ENCODE results near the gene EIF4H. TPM values are rescaled to one million over a fixed set of nuclear protein-coding genes. Genes with fewer than 3 reads are reported as not detected.
"Not testable (repeated sequence)": the region's sequence is repeated elsewhere in the genome, so short reads cannot be mapped to it uniquely, and the experiment has no call there.

The EIF4H gene
- total RNA-seq, 3 donors from 2014 or later, result 427 to 433 (median 433) TPM

DNA sequence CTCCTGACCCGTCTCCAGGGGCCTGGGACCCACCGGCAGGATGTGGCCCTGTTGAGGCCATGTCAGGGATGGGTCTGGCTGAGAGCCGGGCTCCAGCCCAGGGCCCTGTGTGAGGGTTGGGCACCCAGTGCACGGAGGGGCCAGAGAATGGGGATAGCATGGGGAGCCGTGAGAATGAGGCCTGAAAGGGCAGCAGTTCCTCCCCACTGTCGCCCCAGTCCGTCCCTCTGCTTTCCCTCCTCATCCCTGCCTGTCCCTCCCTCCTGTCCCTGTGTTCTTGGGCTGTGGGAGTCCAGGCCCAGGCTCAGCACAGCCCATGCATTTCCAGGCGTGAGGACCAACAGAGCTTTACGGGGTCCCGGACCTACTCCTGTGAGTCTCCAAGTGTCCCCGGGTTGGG lies 45.3 kb downstream of the EIF4H start:
- ATAC-seq (no peak), DNase-seq (no peak)
- no peak overlapping the region for H3K4me3 Mint-ChIP-seq
- peaks cover 2% of the 10 kb centered on the region for H3K36me3 Mint-ChIP-seq (ENCODE audit: insufficient read depth)
- peaks cover 16% of the 10 kb centered on the region for H3K4me1 Mint-ChIP-seq (ENCODE audit: low read depth)
- H3K27me3 Mint-ChIP-seq (ENCODE audit: low read depth), result no peaks in the 10 kb centered on the region
- H3K9me3 Mint-ChIP-seq, result no peaks in the 10 kb centered on the region

DNA sequence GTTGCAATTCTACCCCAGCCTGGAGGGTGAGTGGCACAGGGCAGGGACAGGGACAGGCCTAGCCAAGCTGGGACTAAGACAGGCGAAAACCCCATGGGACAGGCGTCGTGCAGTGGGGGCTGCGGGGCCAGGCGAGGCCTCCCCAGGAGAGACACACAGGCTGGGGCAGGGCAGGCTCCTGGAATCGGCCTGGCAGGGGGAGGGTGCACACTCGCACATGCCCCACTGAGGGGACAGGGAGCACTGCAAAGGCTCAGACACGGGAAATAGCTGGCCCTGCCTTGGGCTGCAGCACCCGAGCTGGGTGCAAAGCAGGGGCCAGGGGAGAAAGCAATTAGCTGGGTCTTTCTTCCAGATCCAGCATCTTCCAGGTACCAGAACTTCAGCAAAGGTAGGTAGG lies 46.1 kb downstream of the EIF4H start:
- no peaks in the 10 kb centered on the region for H3K9me3 Mint-ChIP-seq
- no peak for DNase-seq
- H3K4me3 Mint-ChIP-seq, result no peak overlapping the region
- H3K36me3 Mint-ChIP-seq (ENCODE audit: insufficient read depth), result peaks cover 2% of the 10 kb centered on the region
- H3K27me3 Mint-ChIP-seq (ENCODE audit: low read depth), result no peaks in the 10 kb centered on the region
- H3K4me1 Mint-ChIP-seq (ENCODE audit: low read depth), result peaks cover 16% of the 10 kb centered on the region
- ATAC-seq, result peak in 1 of 2 donors; percentile 13

DNA sequence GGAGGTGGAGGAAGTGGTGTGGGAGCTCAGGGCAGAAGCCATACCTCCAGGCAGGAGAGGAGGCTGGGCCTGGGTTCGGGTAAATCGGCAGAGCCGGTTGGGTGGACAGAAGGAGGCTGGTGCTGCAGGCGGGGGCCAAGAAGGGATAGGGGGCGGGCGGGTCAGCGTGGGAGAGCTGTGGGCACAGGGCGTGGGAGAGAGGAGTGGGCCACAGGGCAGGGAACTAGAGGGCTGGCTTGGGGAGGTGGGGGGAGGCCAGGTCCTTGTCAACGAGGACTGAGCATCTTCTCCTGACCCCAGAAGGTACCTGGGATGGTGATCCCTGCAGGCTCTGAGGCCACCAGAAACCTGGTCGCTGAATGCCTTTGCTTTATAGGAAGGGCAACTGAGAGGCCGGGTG lies 47.6 kb downstream of the EIF4H start:
- Mint-ChIP-seq H3K27me3 (ENCODE audit: low read depth) (no peaks in the 10 kb centered on the region), H3K36me3 (ENCODE audit: insufficient read depth) (peaks cover 5% of the 10 kb centered on the region), H3K9me3 (no peaks in the 10 kb centered on the region), H3K4me1 (ENCODE audit: low read depth) (peaks cover 16% of the 10 kb centered on the region), H3K4me3 (no peak overlapping the region)
- ATAC-seq (no peak), DNase-seq (no peak)

DNA sequence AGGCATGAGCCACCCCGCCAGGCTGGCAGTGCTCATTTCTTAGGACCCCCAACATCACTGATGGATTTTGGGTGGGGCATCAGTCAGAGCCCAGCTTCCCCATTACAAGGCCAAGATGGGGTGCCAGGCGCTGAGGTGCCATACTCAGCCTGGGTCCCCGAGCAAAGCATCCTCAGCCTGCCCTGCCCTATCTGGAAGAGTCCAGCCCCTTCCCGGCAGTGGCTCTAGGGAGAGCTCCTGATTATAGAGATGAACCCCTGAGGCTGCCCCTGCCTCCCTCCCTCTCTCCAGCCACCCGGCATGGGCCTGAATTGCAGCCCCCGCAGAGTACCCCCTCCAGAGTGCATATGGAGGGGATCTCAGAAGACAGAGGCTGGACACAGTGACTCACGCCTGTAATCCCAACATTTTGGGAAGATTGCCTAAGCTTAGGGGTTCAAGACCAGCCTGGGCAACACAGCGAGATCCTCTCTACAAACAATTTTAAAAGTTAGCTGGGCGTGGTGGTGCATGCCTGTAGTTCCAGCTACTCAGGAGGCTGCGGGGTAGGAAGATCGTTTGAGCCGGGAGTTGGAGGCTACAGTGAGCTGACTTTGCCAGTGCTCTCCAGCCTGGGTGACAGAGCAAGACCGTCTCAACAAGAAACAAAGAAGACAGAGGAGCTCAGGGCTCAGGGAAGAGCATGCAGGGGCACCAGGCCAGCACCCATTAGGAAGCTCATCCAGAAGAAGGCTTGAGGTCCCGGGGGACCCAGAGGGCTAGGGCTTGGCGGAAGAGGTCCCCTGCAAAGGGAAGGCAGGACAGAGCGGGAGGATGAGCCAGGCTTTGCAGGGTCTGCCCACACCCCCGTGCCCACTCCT lies 48.9 kb downstream of the EIF4H start:
- Mint-ChIP-seq H3K9me3 (no peaks in the 10 kb centered on the region), H3K4me3 (no peak overlapping the region), H3K4me1 (ENCODE audit: low read depth) (peaks cover 5% of the 10 kb centered on the region), H3K27me3 (ENCODE audit: low read depth) (no peaks in the 10 kb centered on the region), H3K36me3 (ENCODE audit: insufficient read depth) (peaks cover 8% of the 10 kb centered on the region)
- ATAC-seq (peak in 1 of 2 donors; percentile 16), DNase-seq (no peak)

DNA sequence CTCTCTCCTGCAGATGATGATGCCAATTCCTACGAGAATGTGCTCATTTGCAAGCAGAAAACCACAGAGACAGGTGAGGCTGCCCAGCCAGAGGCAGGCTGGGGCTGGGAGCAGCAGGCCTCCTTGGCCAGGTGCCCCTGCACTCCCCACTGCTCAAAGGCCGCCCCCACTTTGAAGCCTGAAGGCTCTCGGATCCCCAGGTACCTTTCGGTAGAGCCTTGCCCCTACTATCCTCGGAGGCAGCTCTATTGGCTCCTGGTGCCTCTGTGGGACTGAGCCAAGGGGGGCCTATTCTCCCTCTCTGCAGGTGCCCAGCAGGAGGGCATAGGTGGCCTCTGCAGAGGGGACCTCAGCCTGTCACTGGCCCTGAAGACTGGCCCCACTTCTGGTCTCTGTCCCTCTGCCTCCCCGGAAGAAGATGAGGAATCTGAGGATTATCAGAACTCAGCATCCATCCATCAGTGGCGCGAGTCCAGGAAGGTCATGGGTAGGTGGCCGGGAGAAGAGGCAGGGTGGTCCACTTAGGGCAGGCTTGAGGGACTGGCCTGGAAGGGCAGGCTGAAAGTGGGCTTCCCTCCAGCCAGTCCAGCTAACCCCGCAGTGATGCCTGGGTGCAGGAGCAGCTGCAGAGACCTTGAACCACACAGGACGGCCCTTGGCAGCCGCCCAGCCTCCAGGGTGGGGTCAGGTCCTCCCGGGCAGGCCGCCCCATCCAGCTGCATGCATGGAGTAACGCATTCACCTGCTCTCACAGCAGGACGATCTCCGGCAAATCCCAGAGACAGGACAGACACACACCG lies 49.8 kb downstream of the EIF4H start:
- no peak for ATAC-seq
- no peak for DNase-seq
- H3K36me3 Mint-ChIP-seq (ENCODE audit: insufficient read depth), result peaks cover 8% of the 10 kb centered on the region
- no peak overlapping the region for H3K4me3 Mint-ChIP-seq
- peaks cover 4% of the 10 kb centered on the region for H3K4me1 Mint-ChIP-seq (ENCODE audit: low read depth)
- no peaks in the 10 kb centered on the region for H3K9me3 Mint-ChIP-seq
- no peaks in the 10 kb centered on the region for H3K27me3 Mint-ChIP-seq (ENCODE audit: low read depth)

DNA sequence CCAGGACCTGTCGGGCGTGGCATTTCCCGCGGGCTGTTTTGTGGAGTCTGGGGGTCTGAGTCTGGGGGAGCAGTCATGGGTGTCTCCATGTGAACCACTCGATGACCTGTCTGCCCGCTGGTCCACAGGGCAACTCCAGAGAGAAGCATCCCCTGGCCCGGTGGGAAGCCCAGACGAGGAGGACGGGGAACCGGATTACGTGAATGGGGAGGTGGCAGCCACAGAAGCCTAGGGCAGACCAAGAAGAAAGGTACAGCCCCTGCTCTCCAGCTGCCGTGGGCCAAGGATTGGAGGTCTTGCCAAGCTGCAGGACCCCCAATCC lies 50.3 kb downstream of the EIF4H start:
- Mint-ChIP-seq H3K27me3 (ENCODE audit: low read depth) (no peaks in the 10 kb centered on the region), H3K36me3 (ENCODE audit: insufficient read depth) (peaks cover 9% of the 10 kb centered on the region), H3K4me3 (no peak overlapping the region), H3K9me3 (no peaks in the 10 kb centered on the region), H3K4me1 (ENCODE audit: low read depth) (peaks cover 4% of the 10 kb centered on the region)
- no peak for DNase-seq
- ATAC-seq, result no peak

DNA sequence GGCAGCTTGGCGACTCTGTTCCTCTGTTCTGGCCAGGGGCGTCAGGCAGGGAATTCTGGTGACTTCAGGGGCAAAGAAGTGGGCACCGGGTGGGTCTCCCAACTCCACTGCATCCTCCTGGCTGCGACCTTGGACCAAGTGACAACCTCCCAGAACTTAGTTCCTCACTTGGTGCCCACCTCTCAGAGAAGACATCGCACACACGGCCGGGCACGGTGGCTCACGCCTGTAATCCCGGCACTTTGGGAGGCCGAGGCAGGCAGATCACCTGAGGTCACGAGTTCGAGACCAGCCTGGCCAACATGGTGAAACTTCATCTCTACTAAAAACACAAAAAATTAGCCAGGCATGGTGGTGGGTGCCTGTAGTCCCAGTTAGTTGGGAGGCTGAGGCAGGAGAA lies 50.8 kb downstream of the EIF4H start:
- not testable (repeated sequence) for H3K4me3 Mint-ChIP-seq
- peaks cover 10% of the 10 kb centered on the region for H3K36me3 Mint-ChIP-seq (ENCODE audit: insufficient read depth)

DNA sequence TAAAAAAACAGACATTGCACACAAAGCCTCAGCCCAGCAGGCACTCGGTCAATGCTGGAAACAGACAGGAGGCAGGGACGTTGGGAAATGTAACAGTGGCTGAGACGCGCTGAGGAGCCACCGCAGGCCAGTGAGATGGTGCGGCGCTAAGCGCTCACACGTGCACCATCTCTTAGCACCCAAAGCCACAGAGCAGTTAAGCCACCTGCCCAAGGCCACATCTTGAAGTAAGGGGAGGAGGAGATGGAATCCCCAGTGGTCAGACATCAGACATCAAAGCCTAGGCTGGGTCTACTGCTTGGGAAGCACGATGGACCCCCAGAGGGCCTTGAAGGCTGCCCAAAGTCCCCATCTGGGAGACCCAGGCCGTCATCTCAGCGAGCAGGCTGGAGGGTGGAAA lies 51.2 kb downstream of the EIF4H start:
- H3K9me3 Mint-ChIP-seq, result no peaks in the 10 kb centered on the region
- no peak overlapping the region for H3K4me3 Mint-ChIP-seq
- H3K36me3 Mint-ChIP-seq (ENCODE audit: insufficient read depth), result peaks cover 10% of the 10 kb centered on the region
- ATAC-seq (no peak), DNase-seq (no peak)
- no peaks in the 10 kb centered on the region for H3K27me3 Mint-ChIP-seq (ENCODE audit: low read depth)
- peaks cover 4% of the 10 kb centered on the region for H3K4me1 Mint-ChIP-seq (ENCODE audit: low read depth)

More for the DNA sequence above, 50.8 kb downstream of the EIF4H start:
- H3K27me3 Mint-ChIP-seq (ENCODE audit: low read depth); H3K4me1 Mint-ChIP-seq (ENCODE audit: low read depth); ATAC-seq; DNase-seq; H3K9me3 Mint-ChIP-seq: not testable (repeated sequence)

DNA sequence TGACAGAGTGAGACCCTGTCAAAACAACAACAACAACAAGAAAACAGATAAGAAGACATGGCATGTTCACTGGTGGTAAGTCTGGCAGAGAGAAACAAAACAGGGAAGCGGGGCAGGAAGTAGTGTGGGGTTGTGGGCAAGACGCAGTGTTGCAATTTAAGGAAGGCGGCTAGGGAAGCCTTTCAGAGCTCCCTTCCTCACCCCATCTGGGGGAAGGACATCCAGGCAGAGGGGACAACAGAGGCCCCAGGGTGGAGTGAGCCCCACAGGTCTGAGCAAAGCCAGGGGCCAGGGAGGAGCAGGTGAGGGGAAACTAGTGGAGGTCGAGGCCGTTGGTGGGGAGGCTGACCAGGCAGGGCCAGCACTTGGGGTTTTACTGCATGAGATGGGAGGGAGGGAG lies 52.5 kb downstream of the EIF4H start:
- Mint-ChIP-seq H3K4me1 (ENCODE audit: low read depth) (peaks cover 9% of the 10 kb centered on the region), H3K36me3 (ENCODE audit: insufficient read depth) (peaks cover 16% of the 10 kb centered on the region), H3K9me3 (no peaks in the 10 kb centered on the region), H3K4me3 (no peak overlapping the region), H3K27me3 (ENCODE audit: low read depth) (no peaks in the 10 kb centered on the region)
- no peak for ATAC-seq
- DNase-seq, result no peak

DNA sequence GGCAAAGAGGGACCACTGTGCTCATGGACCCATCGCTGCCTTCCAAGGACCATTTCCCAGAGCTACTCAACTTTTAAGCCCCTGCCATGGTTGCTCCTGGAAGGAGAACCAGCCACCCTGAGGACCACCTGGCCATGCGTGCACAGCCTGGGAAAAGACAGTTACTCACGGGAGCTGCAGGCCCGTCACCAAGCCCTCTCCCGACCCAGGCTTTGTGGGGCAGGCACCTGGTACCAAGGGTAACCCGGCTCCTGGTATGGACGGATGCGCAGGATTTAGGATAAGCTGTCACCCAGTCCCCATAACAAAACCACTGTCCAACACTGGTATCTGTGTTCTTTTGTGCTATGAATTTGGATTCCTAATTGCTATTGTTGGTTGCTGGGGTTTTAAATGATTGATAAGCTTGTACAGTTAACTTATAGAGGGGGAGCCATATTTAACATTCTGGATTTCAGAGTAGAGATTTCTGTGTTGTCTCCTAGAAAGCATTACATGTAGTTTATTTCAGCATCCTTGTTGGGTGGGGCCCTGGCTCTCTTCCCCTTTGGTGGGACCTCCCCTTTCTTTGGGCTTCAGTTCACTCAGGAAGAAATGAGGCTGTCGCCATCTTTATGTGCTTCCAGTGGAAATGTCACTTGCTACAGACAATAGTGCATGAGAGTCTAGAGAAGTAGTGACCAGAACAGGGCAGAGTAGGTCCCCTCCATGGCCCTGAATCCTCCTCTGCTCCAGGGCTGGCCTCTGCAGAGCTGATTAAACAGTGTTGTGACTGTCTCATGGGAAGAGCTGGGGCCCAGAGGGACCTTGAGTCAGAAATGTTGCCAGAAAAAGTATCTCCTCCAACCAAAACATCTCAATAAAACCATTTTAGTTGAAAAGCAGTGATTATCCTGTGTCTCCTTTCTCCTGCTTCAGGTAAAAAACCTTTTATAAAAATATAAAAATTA lies 55.1 kb downstream of the EIF4H start:
- no peaks in the 10 kb centered on the region for H3K27me3 Mint-ChIP-seq (ENCODE audit: low read depth)
- no peaks in the 10 kb centered on the region for H3K9me3 Mint-ChIP-seq
- ATAC-seq (no peak), DNase-seq (no peak)
- H3K36me3 Mint-ChIP-seq (ENCODE audit: insufficient read depth), result peaks cover 14% of the 10 kb centered on the region
- peaks cover 9% of the 10 kb centered on the region for H3K4me1 Mint-ChIP-seq (ENCODE audit: low read depth)
- no peak overlapping the region for H3K4me3 Mint-ChIP-seq

DNA sequence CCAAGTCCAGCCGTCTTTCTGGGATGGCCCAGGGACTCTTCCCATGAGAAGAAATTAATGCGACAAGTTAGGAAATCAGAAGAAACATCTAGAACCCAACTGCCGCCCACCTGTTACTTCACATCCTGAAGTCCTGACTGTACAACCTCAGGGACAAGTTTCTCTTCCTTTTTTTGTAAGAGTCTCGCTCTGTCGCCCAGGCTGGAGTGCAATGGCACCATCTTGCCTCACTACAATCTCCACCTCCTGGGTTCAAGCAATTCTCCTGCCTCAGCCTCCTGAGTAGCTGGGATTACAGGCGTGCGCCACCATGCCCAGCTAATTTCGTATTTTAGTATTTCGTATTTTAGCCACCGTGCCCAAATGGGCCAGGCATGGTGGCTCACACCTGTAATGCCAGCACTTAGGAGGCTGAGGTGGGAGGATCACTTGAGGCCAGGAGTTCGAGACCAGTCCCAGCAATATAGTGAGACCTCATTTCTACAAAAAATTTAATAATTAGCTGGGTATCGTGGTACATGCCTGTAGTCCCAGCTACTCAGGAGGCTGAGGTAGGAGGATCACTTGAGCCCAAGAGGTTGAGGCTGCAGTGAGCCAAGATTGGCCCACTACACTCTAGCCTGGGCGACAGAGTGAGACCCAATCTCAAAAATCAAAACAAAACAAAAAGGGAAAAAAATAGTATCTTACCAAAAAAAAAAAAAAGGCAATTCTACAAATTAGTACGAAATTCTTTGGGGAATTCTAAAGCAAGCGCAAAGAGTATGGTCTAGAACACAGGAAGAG lies 56.5 kb downstream of the EIF4H start:
- Mint-ChIP-seq H3K9me3 (no peaks in the 10 kb centered on the region), H3K36me3 (ENCODE audit: insufficient read depth) (peaks cover 23% of the 10 kb centered on the region), H3K4me3 (no peak overlapping the region), H3K27me3 (ENCODE audit: low read depth) (no peaks in the 10 kb centered on the region), H3K4me1 (ENCODE audit: low read depth) (peaks cover 9% of the 10 kb centered on the region)
- ATAC-seq (no peak), DNase-seq (no peak)

DNA sequence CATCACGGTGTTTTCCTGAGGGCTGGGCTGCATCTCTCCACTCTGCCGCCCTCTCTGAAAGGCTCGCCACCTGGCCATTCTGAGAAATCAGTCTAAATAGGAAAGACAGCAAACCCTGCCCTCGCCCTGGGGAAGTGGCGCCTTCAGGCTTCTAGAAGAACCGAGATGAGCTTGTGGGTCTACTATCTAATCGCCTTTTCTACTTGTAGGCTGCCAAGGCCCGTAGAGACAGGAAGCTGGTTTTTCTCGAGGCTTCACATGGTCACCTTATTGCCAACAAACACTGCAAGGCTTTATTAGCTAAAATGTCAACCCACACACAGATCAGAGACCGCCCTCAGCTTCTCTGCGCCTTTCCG lies 57.1 kb downstream of the EIF4H start:
- Mint-ChIP-seq H3K36me3 (ENCODE audit: insufficient read depth) (peaks cover 23% of the 10 kb centered on the region), H3K9me3 (no peaks in the 10 kb centered on the region), H3K27me3 (ENCODE audit: low read depth) (no peaks in the 10 kb centered on the region), H3K4me3 (no peak overlapping the region), H3K4me1 (ENCODE audit: low read depth) (peaks cover 9% of the 10 kb centered on the region)
- ATAC-seq, result no peak
- DNase-seq, result no peak

DNA sequence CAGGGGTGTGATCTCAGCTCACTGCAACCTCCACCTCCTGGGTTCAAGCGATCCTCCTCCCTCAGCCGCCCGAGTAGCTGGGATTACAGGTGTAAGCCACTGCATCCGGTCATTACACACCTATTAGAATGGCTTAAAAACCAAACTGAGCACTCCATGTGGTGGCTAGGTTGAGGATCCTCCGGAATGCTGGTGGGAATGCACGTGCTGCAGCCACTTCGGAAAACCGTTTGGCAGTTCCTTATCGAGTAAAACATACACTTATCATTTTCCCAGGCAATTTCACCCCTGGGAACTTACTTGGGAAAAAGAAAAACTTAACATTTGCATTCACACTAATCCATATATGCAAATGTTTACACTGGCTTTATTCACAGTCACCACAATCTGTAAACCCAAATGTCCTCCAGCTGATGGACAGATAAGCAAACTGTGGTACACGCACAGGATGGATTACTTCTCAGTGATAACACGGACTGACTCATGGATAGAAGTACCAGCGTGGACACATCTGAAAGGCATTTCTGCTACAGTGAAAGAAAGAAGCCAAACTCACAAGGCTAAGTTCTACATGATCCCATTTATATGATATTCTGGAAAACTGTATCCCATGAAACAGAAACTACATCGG lies 59.6 kb downstream of the EIF4H start:
- H3K27me3 Mint-ChIP-seq (ENCODE audit: low read depth), result no peaks in the 10 kb centered on the region
- DNase-seq, result no peak
- peaks cover 5% of the 10 kb centered on the region for H3K4me1 Mint-ChIP-seq (ENCODE audit: low read depth)
- no peaks in the 10 kb centered on the region for H3K9me3 Mint-ChIP-seq
- peaks cover 29% of the 10 kb centered on the region for H3K36me3 Mint-ChIP-seq (ENCODE audit: insufficient read depth)
- no peak for ATAC-seq
- H3K4me3 Mint-ChIP-seq, result no peak overlapping the region
